ENCODE results near the gene ATRAID.
"Not testable (repeated sequence)": the region's sequence is repeated elsewhere in the genome, so short reads cannot be mapped to it uniquely, and the experiment has no call there.

The ATRAID gene

GRCh38 chr2:27198068-27198467 lies 13.8 kb upstream of the ATRAID start:
- not testable (repeated sequence) for H2AFZ ChIP-seq (ENCODE audit: low read length, unreplicated experiment); H3K79me2 ChIP-seq (ENCODE audit: control insufficient read depth, insufficient read depth, low read length, unreplicated experiment); H3K36me3 ChIP-seq (ENCODE audit: insufficient read depth, low read length); H3K4me3 ChIP-seq (ENCODE audit: low read depth, low read length); H3K27me3 ChIP-seq (ENCODE audit: insufficient read depth, low read length); H3K27ac ChIP-seq (ENCODE audit: low read depth, low read length); H3K4me1 ChIP-seq (ENCODE audit: control insufficient read depth, insufficient read depth, low read length, unreplicated experiment)

GRCh38 chr2:27198627-27199026 lies 13.2 kb upstream of the ATRAID start:
- Histone ChIP-seq H3K27ac (ENCODE audit: low read depth, low read length) (no peak overlapping the region), H3K79me2 (ENCODE audit: control insufficient read depth, insufficient read depth, low read length, unreplicated experiment) (no peaks in the 10 kb centered on the region), H2AFZ (ENCODE audit: low read length, unreplicated experiment) (no peak overlapping the region), H3K4me1 (ENCODE audit: control insufficient read depth, insufficient read depth, low read length, unreplicated experiment) (no peaks in the 10 kb centered on the region), H3K36me3 (ENCODE audit: insufficient read depth, low read length) (no peaks in the 10 kb centered on the region; the same call in 1 of the 2 replicates), H3K4me3 (ENCODE audit: low read depth, low read length) (no peak overlapping the region), H3K27me3 (ENCODE audit: insufficient read depth, low read length) (no peaks in the 10 kb centered on the region)

- H3K4me1 ChIP-seq (ENCODE audit: control insufficient read depth, insufficient read depth, low read length, unreplicated experiment): no peaks in the 10 kb centered on the region
- H2AFZ ChIP-seq (ENCODE audit: low read length, unreplicated experiment): no peak overlapping the region
- no peaks in the 10 kb centered on the region for H3K79me2 ChIP-seq (ENCODE audit: control insufficient read depth, insufficient read depth, low read length, unreplicated experiment)
- H3K27me3 ChIP-seq (ENCODE audit: insufficient read depth, low read length): no peaks in the 10 kb centered on the region
- H3K27ac ChIP-seq (ENCODE audit: low read depth, low read length): no peak overlapping the region
- H3K4me3 ChIP-seq (ENCODE audit: low read depth, low read length): no peak overlapping the region
- H3K36me3 ChIP-seq (ENCODE audit: insufficient read depth, low read length): no peaks in the 10 kb centered on the region; the same call in 1 of the 2 replicates
Measured at GRCh38 chr2:27199241-27199640, 12.6 kb upstream of the ATRAID start.

- H3K36me3 ChIP-seq (ENCODE audit: insufficient read depth, low read length): no peaks in the 10 kb centered on the region; the same call in 1 of the 2 replicates
- no peaks in the 10 kb centered on the region for H3K4me1 ChIP-seq (ENCODE audit: control insufficient read depth, insufficient read depth, low read length, unreplicated experiment)
- no peak overlapping the region for H3K27ac ChIP-seq (ENCODE audit: low read depth, low read length)
- no peaks in the 10 kb centered on the region for H3K27me3 ChIP-seq (ENCODE audit: insufficient read depth, low read length)
- no peak overlapping the region for H3K4me3 ChIP-seq (ENCODE audit: low read depth, low read length)
- no peaks in the 10 kb centered on the region for H3K79me2 ChIP-seq (ENCODE audit: control insufficient read depth, insufficient read depth, low read length, unreplicated experiment)
- no peak overlapping the region for H2AFZ ChIP-seq (ENCODE audit: low read length, unreplicated experiment)
Measured at GRCh38 chr2:27201675-27202074, 10.2 kb upstream of the ATRAID start.

- Histone ChIP-seq H3K27ac (ENCODE audit: low read depth, low read length) (no peak overlapping the region), H3K4me3 (ENCODE audit: low read depth, low read length) (no peak overlapping the region), H3K27me3 (ENCODE audit: insufficient read depth, low read length) (no peaks in the 10 kb centered on the region), H3K4me1 (ENCODE audit: control insufficient read depth, insufficient read depth, low read length, unreplicated experiment) (no peaks in the 10 kb centered on the region), H3K79me2 (ENCODE audit: control insufficient read depth, insufficient read depth, low read length, unreplicated experiment) (no peaks in the 10 kb centered on the region), H2AFZ (ENCODE audit: low read length, unreplicated experiment) (no peak overlapping the region), H3K36me3 (ENCODE audit: insufficient read depth, low read length) (no peaks in the 10 kb centered on the region; the same call in 1 of the 2 replicates)
Measured at GRCh38 chr2:27202854-27203253, 9.0 kb upstream of the ATRAID start.

GRCh38 chr2:27203741-27204140 lies 8.1 kb upstream of the ATRAID start:
- H3K36me3 ChIP-seq (ENCODE audit: insufficient read depth, low read length): no peaks in the 10 kb centered on the region; the same call in 1 of the 2 replicates
- H3K4me1 ChIP-seq (ENCODE audit: control insufficient read depth, insufficient read depth, low read length, unreplicated experiment): no peaks in the 10 kb centered on the region
- no peak overlapping the region for H3K4me3 ChIP-seq (ENCODE audit: low read depth, low read length)
- no peak overlapping the region for H2AFZ ChIP-seq (ENCODE audit: low read length, unreplicated experiment)
- no peaks in the 10 kb centered on the region for H3K79me2 ChIP-seq (ENCODE audit: control insufficient read depth, insufficient read depth, low read length, unreplicated experiment)
- no peaks in the 10 kb centered on the region for H3K27me3 ChIP-seq (ENCODE audit: insufficient read depth, low read length)
- no peak overlapping the region for H3K27ac ChIP-seq (ENCODE audit: low read depth, low read length)

GRCh38 chr2:27204566-27204965 lies 7.3 kb upstream of the ATRAID start:
- Histone ChIP-seq H3K4me1 (ENCODE audit: control insufficient read depth, insufficient read depth, low read length, unreplicated experiment) (no peaks in the 10 kb centered on the region), H3K36me3 (ENCODE audit: insufficient read depth, low read length) (no peaks in the 10 kb centered on the region; the same call in 1 of the 2 replicates)

GRCh38 chr2:27205206-27205605 lies 6.6 kb upstream of the ATRAID start:
- Histone ChIP-seq H3K27ac (ENCODE audit: low read depth, low read length) (no peak overlapping the region), H3K79me2 (ENCODE audit: control insufficient read depth, insufficient read depth, low read length, unreplicated experiment) (no peaks in the 10 kb centered on the region), H3K27me3 (ENCODE audit: insufficient read depth, low read length) (no peaks in the 10 kb centered on the region), H3K4me1 (ENCODE audit: control insufficient read depth, insufficient read depth, low read length, unreplicated experiment) (no peaks in the 10 kb centered on the region), H3K36me3 (ENCODE audit: insufficient read depth, low read length) (no peaks in the 10 kb centered on the region; the same call in 1 of the 2 replicates), H2AFZ (ENCODE audit: low read length, unreplicated experiment) (no peak overlapping the region), H3K4me3 (ENCODE audit: low read depth, low read length) (no peak overlapping the region)

More at GRCh38 chr2:27204566-27204965, 7.3 kb upstream of the ATRAID start:
- H3K4me3 ChIP-seq (ENCODE audit: low read depth, low read length): no peak overlapping the region
- no peaks in the 10 kb centered on the region for H3K27me3 ChIP-seq (ENCODE audit: insufficient read depth, low read length)
- no peak overlapping the region for H3K27ac ChIP-seq (ENCODE audit: low read depth, low read length)
- no peak overlapping the region for H2AFZ ChIP-seq (ENCODE audit: low read length, unreplicated experiment)
- H3K79me2 ChIP-seq (ENCODE audit: control insufficient read depth, insufficient read depth, low read length, unreplicated experiment): no peaks in the 10 kb centered on the region

GRCh38 chr2:27206346-27206745 lies 5.5 kb upstream of the ATRAID start:
- Histone ChIP-seq H2AFZ (ENCODE audit: low read length, unreplicated experiment) (no peak overlapping the region), H3K4me3 (ENCODE audit: low read depth, low read length) (no peak overlapping the region), H3K36me3 (ENCODE audit: insufficient read depth, low read length) (no peaks in the 10 kb centered on the region; the same call in 1 of the 2 replicates), H3K27me3 (ENCODE audit: insufficient read depth, low read length) (no peaks in the 10 kb centered on the region), H3K27ac (ENCODE audit: low read depth, low read length) (no peak overlapping the region), H3K4me1 (ENCODE audit: control insufficient read depth, insufficient read depth, low read length, unreplicated experiment) (peaks cover 4% of the 10 kb centered on the region), H3K79me2 (ENCODE audit: control insufficient read depth, insufficient read depth, low read length, unreplicated experiment) (no peaks in the 10 kb centered on the region)

- no peak overlapping the region for H3K4me3 ChIP-seq (ENCODE audit: low read depth, low read length)
- H3K27ac ChIP-seq (ENCODE audit: low read depth, low read length): no peak overlapping the region
- peaks cover 8% of the 10 kb centered on the region for H3K79me2 ChIP-seq (ENCODE audit: control insufficient read depth, insufficient read depth, low read length, unreplicated experiment)
- H3K36me3 ChIP-seq (ENCODE audit: insufficient read depth, low read length): no peaks in the 10 kb centered on the region; the same call in 1 of the 2 replicates
- peaks cover 10% of the 10 kb centered on the region for H3K4me1 ChIP-seq (ENCODE audit: control insufficient read depth, insufficient read depth, low read length, unreplicated experiment)
- no peak overlapping the region for H2AFZ ChIP-seq (ENCODE audit: low read length, unreplicated experiment)
- no peaks in the 10 kb centered on the region for H3K27me3 ChIP-seq (ENCODE audit: insufficient read depth, low read length)
Measured at GRCh38 chr2:27208486-27209050, 3.3 kb upstream of the ATRAID start.

- H3K36me3 ChIP-seq (ENCODE audit: insufficient read depth, low read length): no peaks in the 10 kb centered on the region
- peaks cover 9% of the 10 kb centered on the region for H3K79me2 ChIP-seq (ENCODE audit: control insufficient read depth, insufficient read depth, low read length, unreplicated experiment)
- peaks cover 11% of the 10 kb centered on the region for H3K4me1 ChIP-seq (ENCODE audit: control insufficient read depth, insufficient read depth, low read length, unreplicated experiment)
- no peak overlapping the region for H3K4me3 ChIP-seq (ENCODE audit: low read depth, low read length)
- no peaks in the 10 kb centered on the region for H3K27me3 ChIP-seq (ENCODE audit: insufficient read depth, low read length)
- H3K27ac ChIP-seq (ENCODE audit: low read depth, low read length): no peak overlapping the region
- no peak overlapping the region for H2AFZ ChIP-seq (ENCODE audit: low read length, unreplicated experiment)
Measured at GRCh38 chr2:27209621-27210401, 2.0 kb upstream of the ATRAID start.

Measured in ACC112 (cell line).